Liver (tissue), 4 donors: ENCODE data around the gene THBS1. TPM values are rescaled to one million over a fixed set of nuclear protein-coding genes. Genes with fewer than 3 reads are reported as not detected.

Source experiments
- polyA plus RNA-seq, 2 donors: library from polyadenylated mRNA; stranded (reverse) in 1 of 2; unstranded in 1 of 2; fragments of 200-250 nt in 1 of 2; fragments of >200 nt in 1 of 2; fragmentation: Nextera tagmentation in 1 of 2; extraction: Ambion mirVana in 1 of 2; gene quantifications; one replicate each; pipeline versions ENCODE4 v1.2.1 to v1.2.3, GENCODE V29; 2013 to 2015
- total RNA-seq, 2 donors: library from RNA; depleted of rRNA; stranded (reverse); fragments of >200 nt; gene quantifications; one replicate each; pipeline ENCODE4 v1.2.3, GENCODE V29; 2014
- donor health status: healthy.
- donor health status: healthy.
- donor health status: healthy.

Gene THBS1
- total and polyA plus RNA-seq, 4 donors = 8.9 to 73.6 (median 22.6) TPM

Other genes with a start within 250 kb of the THBS1 start
- under 1 TPM; 0.09 to 0.17 TPM for gene FSIP1, start 201.8 kb downstream of the THBS1 start, total RNA-seq
- under 1 TPM; 0.05 to 0.29 TPM for gene FSIP1, start 201.8 kb downstream of the THBS1 start, polyA plus RNA-seq